HG03342 (cell line): Measurements from ENCODE around the gene TNF.

Experiments
- ATAC-seq: cut with Tn5 transposase; IDR thresholded peaks from one replicate; pipeline ENCODE4 v1.9.1; 2021; ENCODE audit warnings: mild to moderate bottlenecking, moderate library complexity; ENCODE audit not compliant: unreplicated experiment

Gene TNF

GRCh38 chr6:31572041-31572911, 3.1 kb upstream of the TNF start, which contains the start of gene LTA:
Gene LTA (plus strand): TSS chr6:31572289. CDS start chr6:31572743, 454 bp downstream.
- peak; percentile 46 for ATAC-seq

GRCh38 chr6:31573239-31574105, 1.9 kb upstream of the TNF start:
- ATAC-seq, result no peak

GRCh38 chr6:31574106-31575061, 981 bp upstream of the TNF start:
- ATAC-seq, result no peak

GRCh38 chr6:31575952-31576685, 754 bp downstream of the TNF start:
- ATAC-seq, result no peak

GRCh38 chr6:31576897-31577578, 1.7 kb downstream of the TNF start:
- no peak for ATAC-seq

GRCh38 chr6:31577579-31577966, 2.2 kb downstream of the TNF start:
- no peak for ATAC-seq

GRCh38 chr6:31578184-31579118, 3.1 kb downstream of the TNF start:
- no peak for ATAC-seq

- no peak for ATAC-seq
These were observed 3.7 kb downstream of the TNF start for GRCh38 chr6:31579119-31579505.

- no peak for ATAC-seq
These were observed 4.4 kb downstream of the TNF start for GRCh38 chr6:31579546-31580437.

- ATAC-seq, result no peak
These were observed 5.0 kb downstream of the TNF start for GRCh38 chr6:31580438-31580740.

GRCh38 chr6:31580807-31581433, 5.6 kb downstream of the TNF start:
- ATAC-seq, result peak; percentile 56

- ATAC-seq, result no peak
These were observed 6.3 kb downstream of the TNF start for GRCh38 chr6:31581434-31582229.

GRCh38 chr6:31582230-31582643, 6.9 kb downstream of the TNF start, which contains the start of gene LTB:
Gene LTB (minus strand): TSS chr6:31582424. CDS start chr6:31582417, 7 bp downstream.
- ATAC-seq, result no peak

- ATAC-seq, result no peak
These were observed 10.1 kb downstream of the TNF start for GRCh38 chr6:31585491-31585890.

- ATAC-seq, result no peak
These were observed 10.6 kb downstream of the TNF start, which contains the start of gene LST1 for GRCh38 chr6:31586008-31586407. Gene LST1 (plus strand): TSS chr6:31586277. CDS start chr6:31587300, 1,023 bp downstream.
